Chondrocyte (in vitro differentiated cells): Measurements from ENCODE around the gene ZNF407. TPM values are rescaled to one million over a fixed set of nuclear protein-coding genes. Genes with fewer than 3 reads are reported as not detected.

Experiments
- DNase-seq: peaks from one replicate; pipeline ENCODE4 v3.0.0; 2021; ENCODE audit warnings: mixed read lengths, low spot score
- H3K27ac Mint-ChIP-seq: one replicate; pipeline ENCODE4 v1.8.0; 2021; ENCODE audit warnings: mild to moderate bottlenecking, moderate library complexity, mixed read lengths; ENCODE audit not compliant: unreplicated experiment
- H3K27me3 Mint-ChIP-seq: 2 replicates; pipeline ENCODE4 v1.8.0; 2021; ENCODE audit warnings: low read depth, mixed read lengths
- H3K36me3 Mint-ChIP-seq: 2 replicates; pipeline ENCODE4 v1.8.0; 2021; ENCODE audit warnings: low read depth, mixed read lengths
- H3K4me1 Mint-ChIP-seq: 2 replicates; pipeline ENCODE4 v1.8.0; 2021; ENCODE audit warnings: low read depth, mild to moderate bottlenecking, mixed read lengths
- H3K4me3 Mint-ChIP-seq: one replicate; pipeline ENCODE4 v1.8.0; 2021; ENCODE audit warnings: mild to moderate bottlenecking, moderate library complexity, mixed read lengths; ENCODE audit not compliant: unreplicated experiment
- H3K9me3 Mint-ChIP-seq: 2 replicates; pipeline ENCODE4 v1.8.0; 2021; ENCODE audit warnings: low read depth, mixed read lengths
- CTCF ChIP-seq: fragments of 200-600 bp; sonication (generic); IDR thresholded peaks from 2 replicates; pipeline ENCODE4 v1.5.0; 2021; ENCODE audit warnings: antibody characterized with exemption, mild to moderate bottlenecking, moderate library complexity
- total RNA-seq: library from RNA; stranded (reverse); gene quantifications from 3 replicates; pipeline ENCODE4 v1.2.1, GENCODE V29; 2021

Gene ZNF407
- total RNA-seq, 1 donor from 2014 or later: 10.4 TPM

DNA sequence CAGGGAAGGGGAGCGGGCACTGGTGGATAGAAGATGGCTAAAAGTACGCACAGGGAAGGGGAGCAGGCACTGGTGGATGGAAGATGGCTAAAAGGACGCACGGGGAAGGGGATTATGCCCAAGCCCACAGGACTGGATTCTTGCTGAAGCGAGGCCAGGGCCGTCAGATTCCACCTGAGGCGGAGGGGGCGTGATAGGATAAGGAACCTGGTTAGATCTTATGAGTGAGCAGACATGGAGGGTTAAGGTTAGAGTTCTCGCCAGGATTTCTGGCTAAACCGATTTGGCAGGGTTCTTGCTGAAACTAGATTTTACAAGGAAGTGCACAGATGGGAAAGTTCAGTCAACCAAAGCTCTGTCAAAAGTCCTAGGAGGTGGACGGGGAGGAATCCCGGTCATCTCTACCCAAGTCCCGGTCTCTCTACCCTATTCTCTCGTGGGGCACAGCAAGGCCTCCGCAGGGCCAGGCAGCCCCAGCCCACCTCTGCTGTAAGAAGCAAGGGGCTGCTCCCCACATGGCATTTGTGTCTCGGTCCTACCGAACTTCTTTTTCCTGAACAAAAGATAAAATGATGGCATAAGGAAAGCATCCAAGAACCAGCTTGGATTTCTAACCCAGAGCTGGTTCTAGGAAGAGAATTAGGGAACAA, 470.5 kb downstream of the ZNF407 start:
- H3K36me3 Mint-ChIP-seq: peaks cover 2% of the 10 kb centered on the region
- H3K4me3 Mint-ChIP-seq: no peak overlapping the region
- no peaks in the 10 kb centered on the region for H3K27me3 Mint-ChIP-seq
- H3K4me1 Mint-ChIP-seq: peaks cover 8% of the 10 kb centered on the region
- H3K27ac Mint-ChIP-seq: no peak overlapping the region
- no peak for DNase-seq
- TF ChIP-seq CTCF: no peak
- H3K9me3 Mint-ChIP-seq: no peaks in the 10 kb centered on the region

DNA sequence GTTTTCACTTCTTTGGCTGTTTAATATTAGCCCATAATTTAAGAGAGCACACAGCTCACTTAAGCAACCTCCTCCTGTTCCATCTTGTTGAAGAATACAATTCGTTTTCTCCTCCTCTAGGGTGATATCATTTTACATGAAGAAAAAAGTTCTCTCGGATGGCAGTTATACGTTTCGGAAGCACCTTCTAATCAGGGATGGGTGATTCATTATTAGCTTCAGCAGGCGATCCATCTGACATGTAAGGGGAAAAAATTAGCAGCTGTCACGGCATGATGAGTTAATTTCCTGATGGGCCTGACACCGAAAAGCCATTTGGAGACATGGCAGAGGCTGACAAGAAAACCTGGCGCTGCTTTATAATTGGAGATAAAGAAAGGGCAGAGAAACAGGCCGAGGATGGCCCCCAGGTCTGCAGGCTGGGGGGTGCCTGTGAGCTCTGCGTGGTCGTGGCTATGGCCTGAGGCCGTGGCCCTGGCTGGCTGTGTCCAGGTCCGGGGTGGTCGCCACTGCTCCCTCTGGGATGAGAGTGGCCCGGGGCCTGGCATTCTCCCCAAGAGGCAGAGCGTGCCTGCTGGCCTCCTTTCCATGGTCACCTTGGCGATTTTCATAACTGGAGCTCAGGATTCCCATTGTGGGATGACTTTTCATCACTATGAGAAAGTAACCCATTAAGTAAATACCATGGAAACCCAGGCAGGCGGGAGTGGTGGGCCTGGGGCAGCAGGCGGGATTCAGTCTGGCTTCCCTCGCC, 471.2 kb downstream of the ZNF407 start:
- no peak overlapping the region for H3K27ac Mint-ChIP-seq
- peaks cover 8% of the 10 kb centered on the region for H3K4me1 Mint-ChIP-seq
- H3K27me3 Mint-ChIP-seq: no peaks in the 10 kb centered on the region
- peaks cover under 1% of the 10 kb centered on the region for H3K36me3 Mint-ChIP-seq
- no peak for TF ChIP-seq CTCF
- DNase-seq: no peak
- no peak overlapping the region for H3K4me3 Mint-ChIP-seq
- H3K9me3 Mint-ChIP-seq: no peaks in the 10 kb centered on the region

- TF ChIP-seq CTCF: no peak
- Mint-ChIP-seq H3K4me1 (peaks cover 8% of the 10 kb centered on the region), H3K36me3 (no peaks in the 10 kb centered on the region), H3K9me3 (no peaks in the 10 kb centered on the region), H3K27ac (no peak overlapping the region), H3K4me3 (no peak overlapping the region), H3K27me3 (no peaks in the 10 kb centered on the region)
- DNase-seq: no peak
Measured at GRCh38 chr18:75070235-75070624, 472.6 kb downstream of the ZNF407 start.

DNA sequence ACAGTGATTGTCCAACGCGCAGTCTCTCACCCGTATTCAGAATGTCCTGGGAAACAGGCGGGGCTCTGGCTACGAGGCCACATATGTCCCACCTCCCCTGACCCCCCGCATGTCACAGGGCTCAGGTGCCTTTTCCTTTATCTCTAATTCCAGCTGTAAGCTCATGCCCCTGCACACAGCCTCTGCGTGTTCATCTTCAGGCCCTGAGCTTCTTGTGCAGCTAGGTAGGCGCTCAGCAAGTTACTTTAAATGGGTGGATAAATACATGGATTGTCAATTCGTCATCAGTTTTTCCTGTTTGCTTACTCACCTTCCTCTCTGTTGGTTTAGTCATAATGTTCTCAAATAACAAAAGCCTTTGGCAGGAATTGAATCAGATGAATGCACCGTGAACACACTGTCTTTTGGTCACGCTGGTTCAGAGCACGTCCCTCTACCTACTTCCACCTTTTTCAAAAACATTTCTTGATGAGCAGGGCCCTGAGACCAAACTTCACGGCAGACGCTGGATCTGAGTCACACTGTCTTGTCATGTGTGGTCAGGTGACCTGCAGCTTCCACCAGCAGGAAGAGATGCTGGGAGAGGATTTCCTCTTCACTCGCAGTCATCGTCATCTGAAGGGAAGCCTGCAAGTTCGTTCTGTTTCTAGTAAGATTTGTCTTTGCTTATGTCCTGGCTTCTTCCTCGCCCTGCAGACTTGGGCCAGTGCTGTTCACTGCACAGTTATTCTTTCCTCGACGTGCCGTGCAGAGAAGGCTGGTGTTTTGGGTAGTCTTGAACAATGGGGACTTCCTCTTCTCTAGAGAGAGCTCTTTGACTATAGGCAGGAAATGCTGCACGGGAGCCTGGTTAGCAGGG, 473.2 kb downstream of the ZNF407 start:
- DNase-seq: no peak
- Mint-ChIP-seq H3K9me3 (no peaks in the 10 kb centered on the region), H3K4me1 (peaks cover 8% of the 10 kb centered on the region), H3K36me3 (no peaks in the 10 kb centered on the region), H3K27me3 (no peaks in the 10 kb centered on the region), H3K27ac (peak overlapping the region; percentile 53), H3K4me3 (no peak overlapping the region)
- TF ChIP-seq CTCF: no peak

- H3K27ac Mint-ChIP-seq: no peak overlapping the region
- peaks cover 2% of the 10 kb centered on the region for H3K9me3 Mint-ChIP-seq
- peaks cover 8% of the 10 kb centered on the region for H3K4me1 Mint-ChIP-seq
- TF ChIP-seq CTCF: no peak
- DNase-seq: no peak
- H3K36me3 Mint-ChIP-seq: no peaks in the 10 kb centered on the region
- H3K27me3 Mint-ChIP-seq: no peaks in the 10 kb centered on the region
- no peak overlapping the region for H3K4me3 Mint-ChIP-seq
Measured at GRCh38 chr18:75071484-75071785, 473.8 kb downstream of the ZNF407 start.
